Renal cortex interstitium (tissue), 15 donors: Measurements from ENCODE around the gene NEK7. TPM values are rescaled to one million over a fixed set of nuclear protein-coding genes. Genes with fewer than 3 reads are reported as not detected.

ENCODE experiments used
- DNase-seq, 11 donors: peaks; one replicate each; pipeline ENCODE4 v3.0.0-alpha.2; 2013; ENCODE audit warnings: low read depth in 9 of 11, low spot score in 4 of 11; ENCODE audit errors: extremely low read depth in 1 of 11
- long read RNA-seq, 16 experiments: transcript quantifications; one replicate each; lab custom pipeline, GENCODE V29; 2026
- polyA plus RNA-seq, 3 donors: library from polyadenylated mRNA; unstranded; fragments of 120-200 nt; gene quantifications; one replicate each; pipeline ENCODE4 v1.2.1, GENCODE V29; 2013; ENCODE audit not compliant: insufficient read length in 3 of 3

NEK7 gene
- polyA plus RNA-seq, result 10 to 100 TPM; 38.7 to 48.5 (median 47.6) TPM
- long read RNA-seq, donor 1, full-length matches to known transcripts, result 6 of 50 reads
- long read RNA-seq, donor 1, partial matches to known transcripts, result 44 of 50 reads
- long read RNA-seq, donor 1, other reads (novel, unspliced or antisense), result 0 of 50 reads
- long read RNA-seq, donor 2, full-length matches to known transcripts, result 7 of 7 reads
- long read RNA-seq, donor 2, partial matches to known transcripts, result 0 of 7 reads
- long read RNA-seq, donor 2, other reads (novel, unspliced or antisense), result 0 of 7 reads
- long read RNA-seq, donor 3, full-length matches to known transcripts, result 19 of 19 reads
- long read RNA-seq, donor 3, partial matches to known transcripts, result 0 of 19 reads
- long read RNA-seq, donor 3, other reads (novel, unspliced or antisense), result 0 of 19 reads
- long read RNA-seq, donor 4, full-length matches to known transcripts, result 10 of 10 reads
- long read RNA-seq, donor 4, partial matches to known transcripts, result 0 of 10 reads
- long read RNA-seq, donor 4, other reads (novel, unspliced or antisense), result 0 of 10 reads
- long read RNA-seq, donor 5, result 0 reads
- long read RNA-seq, donor 6, full-length matches to known transcripts, result 6 of 6 reads
- long read RNA-seq, donor 6, partial matches to known transcripts, result 0 of 6 reads
- long read RNA-seq, donor 6, other reads (novel, unspliced or antisense), result 0 of 6 reads
- long read RNA-seq, donor 7, full-length matches to known transcripts, result 7 of 7 reads
- long read RNA-seq, donor 7, partial matches to known transcripts, result 0 of 7 reads
- long read RNA-seq, donor 7, other reads (novel, unspliced or antisense), result 0 of 7 reads
- long read RNA-seq, donor 8, full-length matches to known transcripts, result 11 of 11 reads
- long read RNA-seq, donor 8, partial matches to known transcripts, result 0 of 11 reads
- long read RNA-seq, donor 8, other reads (novel, unspliced or antisense), result 0 of 11 reads
- long read RNA-seq, donor 9, full-length matches to known transcripts, result 14 of 14 reads
- long read RNA-seq, donor 9, partial matches to known transcripts, result 0 of 14 reads
- long read RNA-seq, donor 9, other reads (novel, unspliced or antisense), result 0 of 14 reads
- long read RNA-seq, donor 10, full-length matches to known transcripts, result 11 of 11 reads
- long read RNA-seq, donor 10, partial matches to known transcripts, result 0 of 11 reads
- long read RNA-seq, donor 10, other reads (novel, unspliced or antisense), result 0 of 11 reads
- long read RNA-seq, donor 11, full-length matches to known transcripts, result 7 of 7 reads
- long read RNA-seq, donor 11, partial matches to known transcripts, result 0 of 7 reads
- long read RNA-seq, donor 11, other reads (novel, unspliced or antisense), result 0 of 7 reads
- long read RNA-seq, donor 12, full-length matches to known transcripts, result 6 of 6 reads
- long read RNA-seq, donor 12, partial matches to known transcripts, result 0 of 6 reads
- long read RNA-seq, donor 12, other reads (novel, unspliced or antisense), result 0 of 6 reads
- long read RNA-seq, donor 13, full-length matches to known transcripts, result 22 of 22 reads
- long read RNA-seq, donor 13, partial matches to known transcripts, result 0 of 22 reads
- long read RNA-seq, donor 13, other reads (novel, unspliced or antisense), result 0 of 22 reads
- long read RNA-seq, donor 14, full-length matches to known transcripts, result 9 of 9 reads
- long read RNA-seq, donor 14, partial matches to known transcripts, result 0 of 9 reads
- long read RNA-seq, donor 14, other reads (novel, unspliced or antisense), result 0 of 9 reads
- long read RNA-seq, donor 15, result 0 reads
- long read RNA-seq, donor 16, full-length matches to known transcripts, result 20 of 20 reads
- long read RNA-seq, donor 16, partial matches to known transcripts, result 0 of 20 reads
- long read RNA-seq, donor 16, other reads (novel, unspliced or antisense), result 0 of 20 reads

- peak in 9 of 11 donors; percentile 67 to 87 (median 74) for DNase-seq
Observed at GRCh38 chr1:198156745-198157240, at the start of gene NEK7. Gene NEK7, plus strand, starts transcription at chr1:198156998. Its CDS starts 75,583 bp downstream, at chr1:198232581.

- DNase-seq, result no peak
Observed at GRCh38 chr1:198107091-198107501, 49.7 kb upstream of the NEK7 start.

- no peak for DNase-seq
Observed at GRCh38 chr1:198108636-198109370, 48.0 kb upstream of the NEK7 start.

- DNase-seq, result no peak
Observed at GRCh38 chr1:198109371-198109715, 47.5 kb upstream of the NEK7 start.

- no peak for DNase-seq
Observed at GRCh38 chr1:198113342-198113750, 43.5 kb upstream of the NEK7 start.

- no peak for DNase-seq
Observed at GRCh38 chr1:198116069-198116468, 40.7 kb upstream of the NEK7 start.

- no peak for DNase-seq
Observed at GRCh38 chr1:198116469-198116868, 40.3 kb upstream of the NEK7 start.

- no peak for DNase-seq
Observed at GRCh38 chr1:198117267-198117666, 39.5 kb upstream of the NEK7 start.

GRCh38 chr1:198118134-198118533 is 38.7 kb upstream of the NEK7 start:
- peak in 6 of 11 donors; percentile 6 to 26 (median 10) for DNase-seq

GRCh38 chr1:198119906-198120305 is 36.9 kb upstream of the NEK7 start:
- no peak for DNase-seq

GRCh38 chr1:198121056-198121826 is 35.6 kb upstream of the NEK7 start:
- no peak for DNase-seq

- DNase-seq, result no peak
Observed at GRCh38 chr1:198122693-198123092, 34.1 kb upstream of the NEK7 start.

- DNase-seq, result no peak
Observed at GRCh38 chr1:198123133-198123532, 33.7 kb upstream of the NEK7 start.

- no peak for DNase-seq
Observed at GRCh38 chr1:198124673-198125072, 32.1 kb upstream of the NEK7 start.

- peak in 5 of 11 donors; percentile 3 to 59 (median 9) for DNase-seq
Observed at GRCh38 chr1:198125995-198126735, 30.6 kb upstream of the NEK7 start.

GRCh38 chr1:198128533-198128932 is 28.3 kb upstream of the NEK7 start:
- no peak for DNase-seq
